HL-60/S4 (cell line): Measurements from ENCODE around the gene KDR.

Source experiments
- in situ Hi-C: fragments of 300-500 bp; cut with MboI; formaldehyde crosslinking; loops from 2 replicates; pipeline ENCODE4 v1.14.3; 2022; ENCODE audit warnings: low sequenced_read_pairs

Gene KDR

GRCh38 chr4:55080174-55080865, 45.1 kb downstream of the KDR start:
- in situ Hi-C loops: no loop called here

GRCh38 chr4:55079451-55080173, 45.8 kb downstream of the KDR start:
- in situ Hi-C loops: no loop called here

DNA sequence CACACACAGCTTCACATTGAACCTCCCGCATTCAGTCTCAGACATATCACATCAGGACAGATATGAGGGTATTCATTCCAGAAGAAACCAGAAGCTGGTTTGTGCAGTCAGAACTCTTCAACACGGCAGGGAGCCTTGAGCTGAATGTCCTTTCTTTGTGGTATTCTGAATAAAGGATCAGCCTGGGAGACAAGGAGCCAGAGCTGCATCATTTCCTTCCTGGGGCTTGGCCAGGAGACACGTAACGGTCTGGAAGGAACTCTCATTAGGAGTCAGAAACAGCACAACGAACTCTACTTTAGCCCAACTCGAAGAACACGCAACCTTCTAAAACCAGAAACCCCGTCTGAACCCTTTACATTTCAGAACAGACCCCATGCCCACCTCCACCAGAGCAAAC, 46.4 kb downstream of the KDR start:
- in situ Hi-C loops: no loop called here

DNA sequence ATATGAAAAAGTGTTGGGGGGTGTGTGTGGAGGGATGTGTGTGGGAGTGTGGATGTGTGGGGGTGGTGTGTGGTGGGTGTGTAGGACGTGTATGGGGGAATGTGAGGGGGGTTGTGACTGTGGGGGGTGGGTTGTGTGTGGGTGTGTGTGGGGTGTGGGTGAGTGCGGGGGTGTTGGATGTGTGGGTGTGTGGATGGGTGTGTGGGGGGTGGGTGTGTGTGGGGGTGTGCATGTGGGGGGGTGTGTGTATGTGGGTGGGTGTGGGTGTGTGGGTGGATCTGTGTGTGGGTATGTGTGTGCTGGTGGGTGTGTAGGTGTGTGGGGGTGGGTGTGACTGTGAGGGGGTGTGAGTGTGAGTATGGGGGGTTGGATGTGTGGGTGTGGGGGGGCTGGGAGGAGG, 47.8 kb downstream of the KDR start:
- in situ Hi-C loops: no loop called here

GRCh38 chr4:55075823-55076716, 49.3 kb downstream of the KDR start:
- in situ Hi-C loops: no loop called here

- in situ Hi-C loops: no loop called here
Observed at GRCh38 chr4:55075376-55075775, 50.0 kb downstream of the KDR start.

DNA sequence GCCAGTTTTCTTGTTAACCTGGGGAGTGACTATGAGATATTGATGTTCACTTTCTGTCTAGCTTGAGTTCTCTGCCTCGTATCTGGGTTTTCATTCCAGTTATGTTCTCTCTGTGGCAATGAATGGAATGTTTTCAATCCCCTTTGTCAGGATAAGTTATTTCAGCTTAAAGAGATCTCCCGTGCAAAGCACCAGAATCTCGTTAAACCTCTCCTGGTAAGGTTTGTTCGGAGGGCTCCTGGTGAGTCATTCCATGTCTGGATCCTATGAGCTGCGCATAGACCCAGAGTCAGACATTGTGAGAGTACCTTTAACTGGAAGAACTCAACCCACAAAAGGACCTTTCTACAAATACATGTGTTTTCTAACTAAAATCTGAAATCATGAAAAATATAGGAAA, 51.0 kb downstream of the KDR start:
- in situ Hi-C loops: no loop called here

- in situ Hi-C loops: no loop called here
Observed at GRCh38 chr4:55071951-55072350, 53.4 kb downstream of the KDR start.

GRCh38 chr4:55069248-55069647, 56.1 kb downstream of the KDR start:
- in situ Hi-C loops: no loop called here

GRCh38 chr4:55068522-55068921, 56.9 kb downstream of the KDR start:
- in situ Hi-C loops: no loop called here

DNA sequence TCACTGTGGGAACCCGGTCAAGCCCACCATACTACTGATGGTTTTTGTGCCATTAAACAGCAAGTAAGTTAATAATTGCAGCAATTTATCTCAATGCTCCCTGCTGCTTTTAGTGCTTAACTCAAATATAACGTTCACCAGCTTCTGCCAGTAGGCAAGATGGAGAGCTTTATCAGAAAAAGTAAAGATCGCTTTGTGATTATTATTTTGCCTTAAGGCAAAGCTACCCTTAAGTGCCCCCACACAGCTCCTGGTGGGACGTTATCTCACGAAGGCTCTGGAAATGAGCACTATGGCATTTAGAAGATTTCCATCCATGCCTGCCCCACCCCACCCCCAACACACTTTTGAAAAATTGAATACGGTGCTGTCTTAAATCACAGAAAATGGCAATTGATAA, 59.4 kb downstream of the KDR start:
- in situ Hi-C loops: no loop called here

DNA sequence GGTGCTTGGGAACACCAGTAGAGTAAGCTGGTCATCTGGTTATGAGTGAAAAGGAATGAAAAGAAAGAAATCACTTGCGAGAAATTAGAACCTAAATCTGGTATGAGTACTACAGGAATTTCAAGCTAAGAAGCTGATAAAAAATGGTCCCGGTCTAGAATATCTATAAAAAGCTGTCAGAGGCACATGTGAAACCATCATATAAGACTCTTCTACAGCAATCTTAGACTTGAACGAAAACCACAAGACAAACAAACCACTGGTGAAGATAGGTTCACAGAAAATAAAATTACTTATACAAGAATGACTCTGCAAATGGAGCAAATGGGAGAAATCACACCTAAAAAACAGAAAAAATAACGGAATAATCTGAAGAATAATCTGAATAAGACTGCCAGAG, 69.9 kb downstream of the KDR start:
- in situ Hi-C loops: no loop called here

- in situ Hi-C loops: no loop called here
Observed at GRCh38 chr4:55051532-55051931, 73.9 kb downstream of the KDR start.

- in situ Hi-C loops: no loop called here
Observed at GRCh38 chr4:55050418-55050950, 74.9 kb downstream of the KDR start.

- in situ Hi-C loops: no loop called here
Observed at GRCh38 chr4:55038176-55038890, 87.1 kb downstream of the KDR start.

DNA sequence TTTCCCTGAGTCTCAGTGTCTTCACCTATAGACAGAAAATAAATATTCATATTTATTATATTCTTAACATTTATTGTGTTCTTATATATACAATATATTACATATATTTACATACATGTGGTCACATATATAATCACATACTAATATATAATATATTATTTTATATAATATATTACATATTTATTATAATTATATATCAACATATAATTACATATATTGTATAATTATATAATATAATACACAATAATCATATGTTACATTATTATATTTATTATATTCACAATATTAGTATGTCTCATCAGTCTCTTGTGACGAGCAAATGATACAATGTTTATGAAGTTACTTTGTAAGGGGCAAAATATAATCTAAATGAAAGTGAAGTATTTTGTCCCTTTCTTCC, 87.7 kb downstream of the KDR start:
- in situ Hi-C loops: no loop called here

DNA sequence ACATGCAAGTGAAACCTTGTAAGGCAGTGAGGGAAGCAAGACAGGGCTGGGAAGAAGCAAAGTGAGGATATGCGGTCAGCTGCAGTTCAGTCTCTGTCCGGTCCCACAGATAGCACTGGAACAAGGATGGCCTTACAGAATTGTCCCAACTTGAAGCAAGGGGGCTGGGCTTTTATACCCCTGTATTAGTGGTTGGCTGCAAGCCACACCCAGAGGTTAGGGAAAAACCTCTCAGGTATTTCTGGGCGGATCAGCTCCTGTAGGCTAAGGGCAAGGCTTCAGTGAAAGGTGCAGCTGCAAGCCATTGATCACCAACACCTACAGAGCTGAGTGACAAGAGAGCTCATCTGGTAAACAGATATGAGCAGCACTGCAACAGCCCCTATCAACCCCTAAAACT, 89.0 kb downstream of the KDR start:
- in situ Hi-C loops: no loop called here

GRCh38 chr4:55035892-55036291, 89.5 kb downstream of the KDR start:
- in situ Hi-C loops: no loop called here

DNA sequence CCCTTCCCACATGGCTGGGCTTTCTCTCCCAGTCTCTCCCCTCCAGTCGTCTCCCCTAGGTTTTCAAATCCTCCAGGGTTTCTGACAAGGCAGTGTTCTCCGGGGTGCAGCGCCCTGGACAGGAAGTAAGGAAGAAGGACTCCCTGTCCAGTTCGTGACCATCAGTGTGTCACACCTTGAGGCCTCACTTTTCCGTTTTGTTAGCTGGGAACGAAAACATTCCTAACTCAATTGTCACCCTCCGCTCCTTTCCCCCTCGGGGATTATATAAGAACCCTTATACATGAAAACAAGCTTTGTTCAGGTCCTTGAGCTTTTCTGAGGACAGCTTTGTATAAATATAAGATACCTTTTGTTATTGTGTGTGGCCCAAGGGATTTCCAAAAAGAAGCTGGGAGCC, 92.1 kb downstream of the KDR start:
- in situ Hi-C loops: no loop called here

GRCh38 chr4:55032788-55033187, 92.6 kb downstream of the KDR start:
- in situ Hi-C loops: no loop called here

GRCh38 chr4:55032179-55032578, 93.2 kb downstream of the KDR start:
- in situ Hi-C loops: no loop called here
